ENCODE results near the gene C1QA.

The C1QA gene

DNA sequence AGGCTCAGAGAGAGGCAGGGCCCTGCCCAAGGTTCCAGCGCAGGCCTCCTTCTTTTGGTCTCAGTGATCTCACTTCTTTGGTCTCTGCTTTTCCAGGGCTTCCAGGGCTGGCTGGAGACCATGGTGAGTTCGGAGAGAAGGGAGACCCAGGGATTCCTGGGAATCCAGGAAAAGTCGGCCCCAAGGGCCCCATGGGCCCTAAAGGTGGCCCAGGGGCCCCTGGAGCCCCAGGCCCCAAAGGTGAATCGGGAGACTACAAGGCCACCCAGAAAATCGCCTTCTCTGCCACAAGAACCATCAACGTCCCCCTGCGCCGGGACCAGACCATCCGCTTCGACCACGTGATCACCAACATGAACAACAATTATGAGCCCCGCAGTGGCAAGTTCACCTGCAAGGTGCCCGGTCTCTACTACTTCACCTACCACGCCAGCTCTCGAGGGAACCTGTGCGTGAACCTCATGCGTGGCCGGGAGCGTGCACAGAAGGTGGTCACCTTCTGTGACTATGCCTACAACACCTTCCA is 24.4 kb downstream of the C1QA start:
- H3K27me3 ChIP-seq (ENCODE audit: insufficient read depth, poor library complexity, severe bottlenecking) = peaks cover 7% of the 10 kb centered on the region
- no peak overlapping the region for H3K27ac ChIP-seq (ENCODE audit: poor library complexity, severe bottlenecking)
- DNase-seq (ENCODE audit: low spot score) (no peak), ATAC-seq (ENCODE audit: low read depth) (no peak)
- H3K9me3 ChIP-seq (ENCODE audit: severe bottlenecking) = no peaks in the 10 kb centered on the region
- no peak for TF ChIP-seq CTCF (IDR thresholded peaks at IDR 0.05; ENCODE audit: poor library complexity, severe bottlenecking)
- H3K4me1 ChIP-seq (ENCODE audit: insufficient read depth, poor library complexity, severe bottlenecking) = no peaks in the 10 kb centered on the region
- H3K36me3 ChIP-seq (ENCODE audit: low read depth) = no peaks in the 10 kb centered on the region
- H3K4me3 ChIP-seq (ENCODE audit: severe bottlenecking) = no peak overlapping the region

- Histone ChIP-seq H3K4me1 (ENCODE audit: insufficient read depth, poor library complexity, severe bottlenecking) (no peaks in the 10 kb centered on the region), H3K9me3 (ENCODE audit: severe bottlenecking) (no peaks in the 10 kb centered on the region), H3K36me3 (ENCODE audit: low read depth) (no peaks in the 10 kb centered on the region), H3K27me3 (ENCODE audit: insufficient read depth, poor library complexity, severe bottlenecking) (peaks cover 5% of the 10 kb centered on the region), H3K4me3 (ENCODE audit: severe bottlenecking) (no peak overlapping the region), H3K27ac (ENCODE audit: poor library complexity, severe bottlenecking) (no peak overlapping the region)
- no peak for ATAC-seq (ENCODE audit: low read depth)
- no peak for TF ChIP-seq CTCF (IDR thresholded peaks at IDR 0.05; ENCODE audit: poor library complexity, severe bottlenecking)
- DNase-seq (ENCODE audit: low spot score) = no peak
Measured at GRCh38 chr1:22661880-22662279, 25.5 kb downstream of the C1QA start.

- Histone ChIP-seq H3K9me3 (ENCODE audit: severe bottlenecking) (no peaks in the 10 kb centered on the region), H3K4me3 (ENCODE audit: severe bottlenecking) (no peak overlapping the region), H3K4me1 (ENCODE audit: insufficient read depth, poor library complexity, severe bottlenecking) (no peaks in the 10 kb centered on the region), H3K27me3 (ENCODE audit: insufficient read depth, poor library complexity, severe bottlenecking) (peaks cover under 1% of the 10 kb centered on the region), H3K27ac (ENCODE audit: poor library complexity, severe bottlenecking) (no peak overlapping the region), H3K36me3 (ENCODE audit: low read depth) (no peaks in the 10 kb centered on the region)
- ATAC-seq (ENCODE audit: low read depth) (peak; percentile 57; the same call in 2 of the 3 replicates), DNase-seq (ENCODE audit: low spot score) (no peak)
- TF ChIP-seq CTCF (IDR thresholded peaks at IDR 0.05; ENCODE audit: poor library complexity, severe bottlenecking) = no peak
Measured at GRCh38 chr1:22662318-22662717, 25.9 kb downstream of the C1QA start.

DNA sequence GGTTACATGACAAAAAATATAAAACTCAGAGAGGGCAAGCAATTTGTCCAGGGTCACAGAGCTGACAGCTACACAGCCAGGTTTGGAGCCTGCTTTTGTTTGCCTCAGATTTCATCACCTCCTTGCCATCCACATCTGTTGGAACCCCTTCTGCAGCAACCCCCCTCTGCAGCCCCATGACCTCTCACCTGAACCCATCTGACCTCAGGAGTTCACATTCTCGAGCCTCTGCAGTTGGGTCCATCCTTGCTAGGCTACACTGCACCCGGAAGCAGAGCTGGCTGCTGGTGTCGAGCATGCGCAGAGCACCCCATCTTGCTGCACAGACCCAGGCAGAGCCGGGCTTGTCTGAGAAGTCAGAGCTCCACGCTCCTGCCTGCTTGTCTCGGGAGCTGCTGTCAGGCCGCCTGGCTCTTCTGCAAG is 26.6 kb downstream of the C1QA start:
- H3K36me3 ChIP-seq (ENCODE audit: low read depth) = no peaks in the 10 kb centered on the region
- no peaks in the 10 kb centered on the region for H3K27me3 ChIP-seq (ENCODE audit: insufficient read depth, poor library complexity, severe bottlenecking)
- no peak for TF ChIP-seq CTCF (IDR thresholded peaks at IDR 0.05; ENCODE audit: poor library complexity, severe bottlenecking)
- no peak overlapping the region for H3K27ac ChIP-seq (ENCODE audit: poor library complexity, severe bottlenecking)
- ATAC-seq (ENCODE audit: low read depth) (no peak), DNase-seq (ENCODE audit: low spot score) (no peak)
- H3K4me3 ChIP-seq (ENCODE audit: severe bottlenecking) = no peak overlapping the region
- H3K9me3 ChIP-seq (ENCODE audit: severe bottlenecking) = no peaks in the 10 kb centered on the region
- no peaks in the 10 kb centered on the region for H3K4me1 ChIP-seq (ENCODE audit: insufficient read depth, poor library complexity, severe bottlenecking)

DNA sequence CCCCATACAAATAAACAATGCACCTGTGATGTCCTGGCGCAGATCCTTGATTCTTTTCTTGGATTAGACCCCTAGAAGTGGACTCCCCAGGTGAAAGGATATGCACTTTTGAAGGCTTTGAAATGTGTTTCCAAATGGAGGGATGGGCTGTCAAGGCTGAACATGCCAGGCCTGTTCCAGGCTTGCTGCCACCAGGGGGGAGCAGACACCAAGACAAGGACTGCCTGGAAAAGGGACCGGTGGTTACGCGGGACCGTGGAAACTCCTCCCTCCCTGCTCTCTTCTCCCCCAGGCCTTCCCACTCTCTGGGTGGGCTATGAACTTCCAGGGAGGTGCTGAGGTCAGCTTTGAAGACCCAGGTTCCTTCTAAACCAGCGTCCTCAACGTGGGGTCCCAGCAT is 29.3 kb downstream of the C1QA start:
- H3K9me3 ChIP-seq (ENCODE audit: severe bottlenecking) = no peaks in the 10 kb centered on the region
- DNase-seq (ENCODE audit: low spot score) (no peak), ATAC-seq (ENCODE audit: low read depth) (peak; percentile 57; the same call in 2 of the 3 replicates)
- no peaks in the 10 kb centered on the region for H3K4me1 ChIP-seq (ENCODE audit: insufficient read depth, poor library complexity, severe bottlenecking)
- no peaks in the 10 kb centered on the region for H3K36me3 ChIP-seq (ENCODE audit: low read depth)
- TF ChIP-seq CTCF (IDR thresholded peaks at IDR 0.05; ENCODE audit: poor library complexity, severe bottlenecking) = peak; percentile 60
- H3K27me3 ChIP-seq (ENCODE audit: insufficient read depth, poor library complexity, severe bottlenecking) = peaks cover 4% of the 10 kb centered on the region
- no peak overlapping the region for H3K4me3 ChIP-seq (ENCODE audit: severe bottlenecking)
- no peak overlapping the region for H3K27ac ChIP-seq (ENCODE audit: poor library complexity, severe bottlenecking)

All from RWPE2 (cell line).